Skin epidermis (tissue), 12 donors: ENCODE measurements around the gene KRABD2.
A peak's percentile ranks its signal among the peaks of the same experiment; 100 is the strongest.
"Not testable (repeated sequence)": the region's sequence is repeated elsewhere in the genome, so short reads cannot be mapped to it uniquely, and the experiment has no call there.

Experiments
- H3K27ac ChIP-seq, 21 experiments: fragments of 200-600 bp; sonication (generic) in 11 of 21; one replicate each; pipeline ENCODE4 v1.5.0; 2020; ENCODE audit warnings: mild to moderate bottlenecking in 3 of 21, inconsistent platforms in 2 of 21, moderate library complexity in 2 of 21
- H3K4me3 ChIP-seq, 7 experiments: fragments of 200-600 bp; sonication (generic) in 2 of 7; one replicate each; pipeline ENCODE4 v1.5.0; 2020; ENCODE audit warnings: inconsistent platforms in 2 of 7, mild to moderate bottlenecking in 2 of 7, moderate library complexity in 1 of 7

The KRABD2 gene

GRCh38 chr17:8394497-8394896 lies 18.0 kb upstream of the KRABD2 start:
- H3K4me3 ChIP-seq: not testable (repeated sequence)
- peak overlapping the region in 1 of 21 experiments; percentile 80 for H3K27ac ChIP-seq

- Histone ChIP-seq H3K4me3 (no peak overlapping the region), H3K27ac (peak overlapping the region in 10 of 21 experiments; percentile 2 to 80 (median 35))
Observed at GRCh38 chr17:8393470-8394231, 17.1 kb upstream of the KRABD2 start.

GRCh38 chr17:8392674-8393469 lies 16.4 kb upstream of the KRABD2 start:
- H3K27ac ChIP-seq: peak overlapping the region in 10 of 21 experiments; percentile 2 to 80 (median 35)
- no peak overlapping the region for H3K4me3 ChIP-seq

- H3K4me3 ChIP-seq: no peak overlapping the region
- H3K27ac ChIP-seq: peak overlapping the region in 5 of 21 experiments; percentile 9 to 80 (median 31)
Observed at GRCh38 chr17:8392274-8392673, 15.8 kb upstream of the KRABD2 start.

GRCh38 chr17:8391711-8392110 lies 15.2 kb upstream of the KRABD2 start:
- Histone ChIP-seq H3K4me3 (no peak overlapping the region), H3K27ac (peak overlapping the region in 5 of 21 experiments; percentile 9 to 68 (median 31))

- peak overlapping the region in 2 of 21 experiments; percentile 29 for H3K27ac ChIP-seq
Observed at GRCh38 chr17:8387914-8388651, 11.6 kb upstream of the KRABD2 start.

DNA sequence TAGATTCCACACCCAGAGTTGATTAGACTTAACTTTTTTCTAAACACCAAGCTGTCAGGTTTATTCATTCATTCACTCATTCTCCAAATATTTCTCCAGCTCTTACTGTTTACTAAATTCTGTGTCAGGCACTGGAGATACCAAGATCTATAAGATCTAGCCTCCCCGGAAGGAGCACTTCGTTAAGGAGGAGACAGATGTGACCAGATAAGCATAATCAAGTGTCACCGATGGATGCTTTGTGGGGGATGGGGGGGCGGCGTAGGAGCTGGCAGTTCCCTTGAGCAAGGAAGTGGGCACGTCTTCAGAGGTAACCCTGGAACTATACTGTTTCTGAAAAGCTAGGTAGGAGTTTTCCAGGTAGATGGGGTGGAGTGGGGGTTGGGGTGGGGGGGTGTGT lies 10.3 kb upstream of the KRABD2 start:
- Histone ChIP-seq H3K27ac (no peak overlapping the region), H3K4me3 (no peak overlapping the region)

More at GRCh38 chr17:8387914-8388651, 11.6 kb upstream of the KRABD2 start:
- no peak overlapping the region for H3K4me3 ChIP-seq

GRCh38 chr17:8384801-8385378 lies 8.4 kb upstream of the KRABD2 start:
- Histone ChIP-seq H3K4me3 (no peak overlapping the region), H3K27ac (peak overlapping the region in 7 of 21 experiments; percentile 32 to 90 (median 38))

- peak within 1 kb of the TSS; percentile 52 to 74 (median 60) for H3K4me3 ChIP-seq
- peak within 1 kb of the TSS; percentile 61 to 95 (median 86) for H3K27ac ChIP-seq
Observed at GRCh38 chr17:8383143-8383822, 6.8 kb upstream of the KRABD2 start, which contains the start of gene RPL26. RPL26 (minus strand) TSS chr17:8383193; CDS start chr17:8382310, 883 bp downstream.

DNA sequence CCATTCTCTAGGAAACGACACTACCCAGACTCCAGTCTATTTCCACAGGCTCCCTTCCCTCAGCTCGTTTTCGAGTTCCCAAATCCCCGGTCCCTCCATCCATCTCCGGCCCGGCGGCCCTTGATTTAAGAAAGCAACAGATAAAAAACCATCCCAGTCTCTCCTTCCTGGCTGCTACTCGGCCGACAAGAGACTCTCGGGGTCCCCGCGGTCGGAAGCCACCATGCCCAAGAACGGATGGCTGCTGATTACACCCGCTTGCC lies 6.3 kb upstream of the KRABD2 start:
- Histone ChIP-seq H3K4me3 (peak overlapping the region; percentile 52 to 74 (median 60)), H3K27ac (peak overlapping the region in 20 of 21 experiments; percentile 23 to 95 (median 86))

DNA sequence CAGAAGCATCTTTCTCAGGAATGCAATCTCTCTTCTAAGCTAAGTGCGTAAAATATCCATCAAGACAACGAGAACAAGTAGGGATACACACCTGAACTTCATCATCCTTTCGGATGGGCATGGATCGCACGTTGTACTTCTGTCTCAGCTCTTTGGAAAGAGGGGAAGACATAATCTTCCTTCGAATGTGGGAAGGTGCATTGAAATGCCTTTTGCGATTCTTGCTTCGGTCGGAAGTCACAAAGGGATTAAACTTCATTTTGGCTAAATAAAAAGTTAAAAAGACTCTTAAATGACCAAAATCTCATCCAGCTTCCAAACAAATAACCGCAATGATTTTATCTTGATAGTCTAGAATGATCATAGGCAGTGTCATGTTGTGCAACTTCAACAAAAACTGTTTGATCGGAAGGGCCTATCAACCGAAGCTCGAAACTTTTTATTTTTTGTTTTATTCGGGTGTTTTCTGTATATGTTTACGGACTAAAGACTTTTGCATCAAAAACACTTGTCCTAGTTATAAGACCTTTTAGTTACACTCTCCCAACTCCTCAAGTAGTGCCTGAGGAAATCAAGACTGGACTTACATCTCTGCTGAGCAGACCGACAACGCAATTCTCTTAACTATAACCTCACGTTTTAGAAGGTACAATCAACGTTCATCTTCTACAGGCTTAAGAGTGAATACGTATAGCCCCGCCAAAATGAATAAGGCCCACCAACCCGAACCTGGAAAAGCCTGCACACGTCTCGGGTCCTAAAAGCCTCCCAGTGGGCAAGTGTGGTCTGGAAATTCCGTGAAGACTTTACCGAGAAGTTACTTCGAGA lies 5.8 kb upstream of the KRABD2 start:
- peak overlapping the region; percentile 52 to 74 (median 60) for H3K4me3 ChIP-seq
- peak overlapping the region in 20 of 21 experiments; percentile 23 to 95 (median 86) for H3K27ac ChIP-seq

DNA sequence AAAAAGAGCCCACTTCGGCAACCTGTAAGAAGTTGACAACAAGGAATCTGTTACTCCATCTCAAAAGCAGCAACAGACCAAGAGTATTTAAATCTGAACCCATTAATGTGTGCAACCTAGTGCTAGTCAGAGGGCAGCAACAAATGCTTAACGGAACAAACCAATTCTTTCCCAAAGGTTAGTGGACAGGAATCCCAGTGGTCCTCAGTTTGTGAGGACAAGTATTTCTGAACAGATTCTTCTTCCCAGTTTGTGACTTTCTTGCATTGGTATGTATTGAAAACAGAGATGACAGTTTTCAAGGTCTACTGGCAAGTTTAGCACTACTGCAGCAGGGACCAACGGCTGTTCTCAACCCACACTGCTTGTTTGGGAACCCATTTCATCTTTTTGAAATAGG lies 3.5 kb upstream of the KRABD2 start:
- Histone ChIP-seq H3K4me3 (no peak overlapping the region), H3K27ac (peak overlapping the region in 2 of 21 experiments; percentile 88)

DNA sequence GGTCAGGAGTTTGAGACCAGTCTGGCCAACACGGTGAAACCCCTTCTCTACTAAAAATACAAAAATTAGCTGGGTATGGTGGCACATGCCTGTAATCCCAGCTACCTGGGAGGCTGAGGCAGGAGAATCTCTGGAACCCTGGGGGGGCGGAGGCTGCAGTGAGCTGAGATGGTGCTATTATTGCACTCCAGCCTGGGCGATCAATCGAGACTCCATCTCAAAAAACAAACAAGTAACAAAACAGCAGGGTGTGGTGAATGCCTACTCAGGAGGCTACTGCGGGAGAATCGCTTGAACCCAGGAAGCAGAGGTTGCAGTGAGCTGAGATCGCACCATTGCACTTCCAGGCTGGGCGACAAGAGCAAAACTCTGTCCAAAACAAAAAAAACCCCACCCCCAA lies 1.6 kb upstream of the KRABD2 start:
- not testable (repeated sequence) for H3K4me3 ChIP-seq, H3K27ac ChIP-seq

DNA sequence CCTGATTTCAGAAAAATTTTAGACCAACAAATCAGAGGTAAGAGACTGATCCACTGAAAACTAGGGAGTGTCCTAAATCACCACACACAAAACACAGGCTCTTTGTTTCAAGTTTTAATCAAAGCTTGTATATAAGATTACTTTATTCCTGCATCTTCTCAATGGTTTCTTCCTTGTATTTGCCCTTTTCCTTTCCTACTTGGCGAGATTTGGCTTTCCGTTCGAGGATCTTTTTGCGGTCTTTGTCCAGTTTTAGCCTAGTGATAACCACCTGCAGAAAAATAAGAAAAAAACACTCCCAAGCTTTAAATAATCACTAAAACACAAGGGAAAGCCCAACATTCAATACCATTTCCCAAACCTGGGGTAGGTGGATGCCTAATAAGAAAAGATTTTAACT lies 918 bp upstream of the KRABD2 start:
- Histone ChIP-seq H3K4me3 (no peak overlapping the region), H3K27ac (peak overlapping the region in 2 of 21 experiments; percentile 86 to 88)

GRCh38 chr17:8375738-8376259 lies 705 bp downstream of the KRABD2 start:
- Histone ChIP-seq H3K27ac (peak overlapping the region in 20 of 21 experiments; percentile 68 to 96 (median 88)), H3K4me3 (peak overlapping the region; percentile 47 to 72 (median 65))

DNA sequence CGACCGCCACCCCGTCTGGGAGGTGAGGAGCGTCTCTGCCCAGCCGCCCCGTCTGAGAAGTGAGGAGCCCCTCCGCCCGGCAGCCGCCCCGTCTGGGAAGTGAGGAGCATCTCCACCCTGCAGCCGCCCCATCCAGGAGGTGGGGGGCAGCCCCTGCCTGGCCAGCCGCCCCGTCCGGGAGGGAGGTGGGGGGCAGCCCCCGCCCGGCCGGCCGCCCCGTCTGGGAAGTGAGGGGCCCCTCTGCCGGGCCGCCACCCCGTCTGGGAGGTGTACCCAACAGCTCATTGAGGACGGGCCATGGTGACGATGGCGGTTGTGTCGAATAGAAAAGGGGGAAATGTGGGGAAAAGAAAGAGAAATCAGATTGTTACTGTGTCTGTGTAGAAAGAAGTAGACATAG lies 2.6 kb downstream of the KRABD2 start:
- not testable (repeated sequence) for H3K27ac ChIP-seq, H3K4me3 ChIP-seq

DNA sequence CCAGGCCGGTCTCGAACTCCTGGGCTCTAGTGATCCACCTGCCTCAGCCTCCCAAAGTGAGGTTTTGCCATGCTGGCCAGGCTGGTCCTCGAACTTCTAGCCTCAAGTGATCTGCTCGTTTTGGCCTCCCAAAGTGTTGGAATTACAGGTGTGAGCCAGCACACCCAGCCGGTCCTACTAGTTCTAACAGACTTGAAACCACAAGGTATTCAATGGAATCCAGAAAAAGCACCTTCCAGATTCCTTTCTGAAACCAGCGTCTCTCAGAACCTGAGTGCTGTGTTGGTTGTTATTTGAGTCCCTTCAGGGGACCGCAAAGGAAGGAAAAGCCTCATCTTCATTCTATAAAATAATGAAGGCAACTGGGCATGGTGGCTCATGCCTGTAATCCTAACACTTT lies 4.1 kb downstream of the KRABD2 start:
- Histone ChIP-seq H3K27ac (peak overlapping the region in 2 of 21 experiments; percentile 6 to 7), H3K4me3 (no peak overlapping the region)

DNA sequence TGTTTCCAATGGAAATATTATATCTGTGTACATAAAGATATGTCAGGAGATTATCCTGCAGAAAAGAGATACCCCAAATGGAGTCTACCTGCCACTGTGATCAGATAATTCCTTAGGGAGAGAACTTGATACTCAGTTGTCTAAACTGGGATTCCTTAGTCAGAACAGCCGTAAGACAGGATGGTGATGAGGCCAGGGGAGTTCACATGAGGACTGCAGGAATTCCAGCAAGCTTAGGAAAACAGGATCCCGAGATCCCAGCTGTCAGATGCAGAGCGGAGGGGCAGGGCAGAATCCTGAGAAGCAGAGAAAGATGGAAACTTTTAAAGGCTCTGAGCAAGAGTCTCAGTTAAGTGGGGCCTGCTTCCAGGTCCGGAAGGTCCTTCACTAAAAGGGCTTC lies 4.7 kb downstream of the KRABD2 start:
- H3K27ac ChIP-seq: peak overlapping the region in 1 of 21 experiments; percentile 7

More for the DNA sequence above, 4.7 kb downstream of the KRABD2 start:
- no peak overlapping the region for H3K4me3 ChIP-seq
